HEK293 (cell line): ENCODE data around the gene UNC45B.

Experiments used
- CTCF ChIA-PET: fragments of 350-600 bp; formaldehyde crosslinking; extraction: SDS; loops from one replicate; lab custom pipeline; 2021; ENCODE audit warnings: antibody characterized with exemption; lab: Yijun Ruan, JAX
- POLR2A ChIA-PET: fragments of 300-600 bp; formaldehyde crosslinking; extraction: SDS; loops from one replicate; lab custom pipeline; 2020; ENCODE audit warnings: antibody characterized with exemption, inconsistent platforms; lab: Yijun Ruan, JAX
- H3K27ac ChIP-seq: fragments of 200-500 bp; sonication (Bioruptor generic); 2 replicates; pipeline ENCODE4 v1.5.1; 2014; ENCODE audit warnings: low read depth, low read length, control low read depth, inconsistent platforms; ENCODE audit errors: extremely low read depth
- H3K36me3 ChIP-seq, 2 experiments: fragments of 200-500 bp in 1 of 2; sonication (Bioruptor generic) in 1 of 2; 1 replicate in 1 of 2; 2 replicates in 1 of 2; pipeline ENCODE4 v1.5.1; 2014 to 2017; ENCODE audit warnings: inconsistent platforms in 2 of 2, low read length in 2 of 2; ENCODE audit not compliant: control insufficient read depth in 2 of 2, insufficient read depth in 1 of 2
- H3K4me1 ChIP-seq: fragments of 200-500 bp; sonication (Bioruptor generic); 2 replicates; pipeline ENCODE4 v1.5.1; 2014; ENCODE audit warnings: mild to moderate bottlenecking, low read length, inconsistent platforms; ENCODE audit not compliant: control insufficient read depth, insufficient read depth
- H3K4me3 ChIP-seq: 2 replicates; pipeline ENCODE4 v1.5.1; 2011; ENCODE audit warnings: low read depth, mild to moderate bottlenecking, control low read depth, low read length, moderate library complexity
- H3K9me3 ChIP-seq: fragments of 200-500 bp; sonication (Bioruptor generic); 2 replicates; pipeline ENCODE4 v1.5.1; 2014; ENCODE audit warnings: low read depth, low read length, inconsistent platforms; ENCODE audit not compliant: control insufficient read depth, insufficient read depth
- ATF2 ChIP-seq: fragments of 450-650 bp; formaldehyde crosslinking; IDR thresholded peaks from 2 replicates; pipeline ENCODE4 v1.5.1; 2016; ENCODE audit warnings: missing biosample characterization, missing genetic modification characterization, low read depth
- BCL11A ChIP-seq: fragments of 450-650 bp; formaldehyde crosslinking; IDR thresholded peaks from 2 replicates; pipeline ENCODE4 v1.5.1; 2016; ENCODE audit warnings: low read depth, missing biosample characterization, missing genetic modification characterization
- INSM2 ChIP-seq: fragments of 450-650 bp; formaldehyde crosslinking; IDR thresholded peaks from 2 replicates; pipeline ENCODE4 v1.5.1; 2016; ENCODE audit warnings: missing biosample characterization, missing genetic modification characterization
- KLF16 ChIP-seq: fragments of 450-650 bp; formaldehyde crosslinking; IDR thresholded peaks from 2 replicates; pipeline ENCODE4 v1.5.1; 2017; ENCODE audit warnings: missing biosample characterization, missing genetic modification characterization
- MYNN ChIP-seq: fragments of 450-650 bp; formaldehyde crosslinking; IDR thresholded peaks from 2 replicates; pipeline ENCODE4 v1.5.1; 2016; ENCODE audit warnings: missing biosample characterization, missing genetic modification characterization, borderline replicate concordance
- MZF1 ChIP-seq: fragments of 450-650 bp; formaldehyde crosslinking; IDR thresholded peaks from 2 replicates; pipeline ENCODE4 v1.5.1; 2017; ENCODE audit warnings: missing biosample characterization, missing genetic modification characterization, borderline replicate concordance
- PRDM1 ChIP-seq: fragments of 450-650 bp; formaldehyde crosslinking; IDR thresholded peaks from 2 replicates; pipeline ENCODE4; 2016; ENCODE audit warnings: missing biosample characterization, missing genetic modification characterization
- SP3 ChIP-seq: fragments of 450-650 bp; formaldehyde crosslinking; IDR thresholded peaks from 2 replicates; pipeline ENCODE4 v1.5.1; 2016; ENCODE audit warnings: missing biosample characterization, missing genetic modification characterization
- TSHZ1 ChIP-seq: fragments of 450-650 bp; formaldehyde crosslinking; IDR thresholded peaks from 2 replicates; pipeline ENCODE4 v1.5.1; 2016; ENCODE audit warnings: missing biosample characterization, missing genetic modification characterization, borderline replicate concordance
- ZNF157 ChIP-seq: fragments of 450-650 bp; formaldehyde crosslinking; IDR thresholded peaks from 2 replicates; pipeline ENCODE4 v1.5.1; 2016; ENCODE audit warnings: missing biosample characterization, missing genetic modification characterization
- ZNF202 ChIP-seq: fragments of 450-650 bp; formaldehyde crosslinking; IDR thresholded peaks from 2 replicates; pipeline ENCODE4 v1.5.1; 2016; ENCODE audit warnings: missing biosample characterization, missing genetic modification characterization, borderline replicate concordance
- ZNF398 ChIP-seq: fragments of 450-650 bp; formaldehyde crosslinking; IDR thresholded peaks from 2 replicates; pipeline ENCODE4 v1.5.1; 2017; ENCODE audit warnings: missing biosample characterization, missing genetic modification characterization
- ZNF521 ChIP-seq: fragments of 450-650 bp; formaldehyde crosslinking; IDR thresholded peaks from 2 replicates; pipeline ENCODE4 v1.5.1; 2017; ENCODE audit warnings: missing biosample characterization, mild to moderate bottlenecking, missing genetic modification characterization
- ZNF610 ChIP-seq: fragments of 450-650 bp; formaldehyde crosslinking; IDR thresholded peaks from 2 replicates; pipeline ENCODE4 v1.5.1; 2016; ENCODE audit warnings: missing biosample characterization, missing genetic modification characterization, borderline replicate concordance
- ZNF621 ChIP-seq: fragments of 450-650 bp; formaldehyde crosslinking; IDR thresholded peaks from 2 replicates; pipeline ENCODE4 v1.5.1; 2017; ENCODE audit warnings: missing biosample characterization, missing genetic modification characterization
- ZNF701 ChIP-seq: fragments of 450-650 bp; formaldehyde crosslinking; IDR thresholded peaks from 2 replicates; pipeline ENCODE4 v1.5.1; 2016; ENCODE audit warnings: missing biosample characterization, missing genetic modification characterization
- ZSCAN5A ChIP-seq: fragments of 450-650 bp; formaldehyde crosslinking; IDR thresholded peaks from 2 replicates; pipeline ENCODE4 v1.5.1; 2016; ENCODE audit warnings: missing biosample characterization, missing genetic modification characterization

The UNC45B gene

GRCh38 chr17:35175638-35176415 lies 28.2 kb downstream of the UNC45B start:
- Histone ChIP-seq H3K36me3 (no peaks in the 10 kb centered on the region), H3K4me3 (no peak overlapping the region), H3K9me3 (no peaks in the 10 kb centered on the region), H3K4me1 (no peaks in the 10 kb centered on the region), H3K27ac (no peak overlapping the region)
- CTCF ChIA-PET: interaction anchor here (0.8 kb wide), 1 partner anchor 362 kb away, joined by 4 read pairs; the partner anchor contains the start of gene SLFN12L
- TF ChIP-seq ZNF701: no peak
- TF ChIP-seq PRDM1 (tag by site-specific recombination): 0 out of 2 replicates have a peak, but pooled peaks have one; percentile 13
- TF ChIP-seq ATF2 (tag by site-specific recombination): 0 out of 2 replicates have a peak, but pooled peaks have one; percentile 11
- no peak for TF ChIP-seq ZNF621 (tag by site-specific recombination)
- TF ChIP-seq, all 188 proteins: peak for 2
- POLR2A ChIA-PET: no interaction called here

- H3K9me3 ChIP-seq: no peaks in the 10 kb centered on the region
- ChIA-PET POLR2A (no interaction called here), CTCF (interaction anchor here (0.6 to 0.7 kb wide), 2 partner anchors 66 to 136 kb away, joined by 3 to 4 read pairs; partner anchors contain the start of gene SLFN5)
- no peaks in the 10 kb centered on the region for H3K36me3 ChIP-seq
- no peak overlapping the region for H3K27ac ChIP-seq
- H3K4me1 ChIP-seq: no peaks in the 10 kb centered on the region
- H3K4me3 ChIP-seq: no peak overlapping the region
- TF ChIP-seq ZNF610 (tag by site-specific recombination) (no peak), ZNF521 (no peak), ZNF157 (tag by site-specific recombination) (no peak), TSHZ1 (tag by site-specific recombination) (no peak), KLF16 (tag by site-specific recombination) (no peak), ZSCAN5A (tag by site-specific recombination) (no peak), MYNN (no peak), MZF1 (tag by site-specific recombination) (no peak), ZNF202 (tag by site-specific recombination) (no peak), ATF2 (tag by site-specific recombination) (no peak), INSM2 (tag by site-specific recombination) (no peak), ZNF398 (tag by site-specific recombination) (no peak), SP3 (tag by site-specific recombination) (no peak), BCL11A (tag by site-specific recombination) (no peak), ZNF621 (tag by site-specific recombination) (no peak)
- TF ChIP-seq, all 188 proteins: peak for 0
Observed at GRCh38 chr17:35176897-35177296, 29.3 kb downstream of the UNC45B start.
